Non-pigmented ciliary epithelial cell (primary cell): Measurements from ENCODE around the gene ADGRG1.
"Not testable (repeated sequence)": the region's sequence is repeated elsewhere in the genome, so short reads cannot be mapped to it uniquely, and the experiment has no call there.

ENCODE experiments used
- DNase-seq: peaks from one replicate; pipeline ENCODE4 v3.0.0-alpha.2; 2010; ENCODE audit warnings: low read depth

Gene ADGRG1

DNA sequence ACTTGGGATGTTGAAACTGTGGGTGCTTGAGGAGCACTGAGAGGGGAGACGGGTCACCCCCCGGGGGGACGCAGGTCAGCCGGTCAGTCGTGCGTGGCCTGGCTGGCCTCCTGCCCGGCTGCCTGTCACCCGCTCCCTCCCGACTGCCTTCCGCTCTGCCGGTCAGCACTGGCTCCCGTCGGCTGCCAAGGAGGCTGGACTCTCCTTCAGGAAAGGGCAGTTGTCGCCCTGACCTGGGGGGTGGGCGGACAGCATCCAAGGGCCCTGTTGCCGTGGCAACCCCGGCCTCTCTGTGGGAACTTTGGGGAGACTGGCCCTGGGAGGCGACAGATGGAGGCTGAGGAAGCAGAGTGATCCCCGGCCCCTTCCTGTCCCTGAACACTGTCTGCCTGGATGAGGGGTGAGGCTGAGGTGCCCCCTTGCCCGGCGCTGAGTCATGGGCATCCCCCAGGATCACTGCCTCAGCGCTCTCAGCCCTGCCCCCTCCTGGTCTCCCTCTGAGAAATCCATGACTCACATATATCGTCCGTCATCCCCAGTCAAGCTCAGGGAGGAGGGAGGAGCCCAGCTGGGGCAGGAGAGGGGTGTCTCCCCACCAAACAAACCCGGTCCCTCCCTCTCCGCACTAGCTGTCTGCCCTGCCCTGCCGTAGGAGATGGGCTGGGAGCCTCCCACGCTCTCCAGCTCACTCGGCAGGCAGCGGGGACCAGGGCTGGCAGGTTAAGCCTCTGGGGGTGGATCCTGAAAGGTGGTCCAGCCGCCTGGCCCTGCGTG is at the start of gene ADGRG1:
Gene ADGRG1 (plus strand): TSS at position 623 of the 774 bp plus-strand sequence. CDS start 21,658 bp downstream, outside the sequence.
- peak; percentile 76 for DNase-seq

DNA sequence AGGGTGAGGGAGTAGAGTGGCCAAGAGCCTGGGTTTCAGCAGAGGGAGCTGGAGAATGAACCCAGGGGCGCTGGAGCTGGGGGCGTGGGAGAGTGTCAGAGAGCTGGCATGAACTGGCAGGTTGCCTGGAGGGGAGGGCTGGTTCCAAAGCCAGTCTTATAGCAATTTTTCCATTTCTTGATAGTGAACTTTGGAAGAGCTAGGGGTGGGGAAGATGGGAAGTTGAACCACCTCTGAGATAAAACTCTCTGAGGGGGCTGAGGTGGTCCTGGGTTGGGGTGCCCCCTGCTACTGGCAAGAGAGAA is 49.1 kb upstream of the ADGRG1 start:
- DNase-seq, result no peak

DNA sequence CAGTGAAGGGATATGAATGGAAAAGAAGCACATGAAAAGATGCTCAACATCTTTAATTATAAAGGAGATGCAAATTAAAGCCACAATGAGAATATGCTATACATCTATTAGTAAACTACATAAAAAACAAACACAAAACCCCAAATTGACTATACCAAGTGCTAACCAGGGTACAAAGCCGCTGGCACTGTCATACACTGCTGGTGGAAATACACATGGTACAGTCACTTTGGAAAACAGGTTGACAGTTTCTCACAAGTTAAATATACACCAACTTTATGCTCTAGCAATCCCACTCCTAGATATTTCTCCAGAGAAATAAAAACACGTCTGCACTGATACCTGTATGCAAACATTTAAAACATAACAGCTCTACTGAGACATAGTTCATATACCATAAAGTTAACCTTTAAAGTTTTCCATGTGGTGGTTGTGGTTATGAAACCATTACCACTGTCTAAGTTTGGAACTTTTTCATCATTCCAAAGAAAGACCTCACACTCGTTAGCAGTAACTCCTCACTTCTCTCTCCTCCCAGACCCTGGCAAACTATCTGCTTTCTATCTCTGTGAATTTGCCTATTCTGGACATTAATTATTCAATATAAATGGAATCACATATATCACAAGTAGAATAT is 43.3 kb upstream of the ADGRG1 start:
- no peak for DNase-seq

DNA sequence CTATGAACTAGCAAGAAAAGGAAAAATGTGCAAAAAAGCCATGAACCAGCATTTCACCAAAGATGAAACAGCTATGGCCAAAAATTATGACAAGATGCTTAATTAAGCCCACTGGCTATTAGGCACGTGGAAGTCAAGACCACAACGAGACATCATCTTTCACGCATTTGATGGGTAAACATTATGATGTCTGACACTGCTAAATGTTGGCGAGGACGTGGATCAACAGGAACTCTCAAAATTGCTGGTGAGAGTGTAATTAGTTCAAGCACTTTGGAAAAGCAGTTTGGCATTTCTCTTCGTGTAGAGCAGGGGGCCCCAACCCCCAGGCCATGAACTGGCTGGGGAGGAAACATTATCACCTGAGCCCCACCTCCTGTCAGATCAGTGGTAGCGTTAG is 39.6 kb upstream of the ADGRG1 start:
- no peak for DNase-seq

DNA sequence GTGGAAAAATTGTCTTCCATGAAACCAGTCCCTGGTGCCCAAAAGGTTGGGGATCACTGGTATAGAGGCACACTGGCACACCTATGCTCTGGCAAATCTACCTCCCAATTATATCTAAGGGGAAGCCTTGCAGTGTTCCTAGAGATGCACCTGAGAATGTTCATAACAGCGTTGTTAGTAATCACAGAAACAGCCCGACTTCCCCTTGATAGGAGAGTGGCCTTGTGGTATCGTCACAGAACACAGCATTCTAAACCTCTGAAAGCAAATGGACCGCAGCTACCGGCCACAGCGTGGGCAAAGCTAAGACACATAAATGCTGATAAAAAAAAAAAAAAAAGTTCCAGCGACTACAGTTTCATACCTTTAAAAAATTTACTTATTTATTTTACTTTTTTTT is 39.1 kb upstream of the ADGRG1 start:
- DNase-seq, result no peak

DNA sequence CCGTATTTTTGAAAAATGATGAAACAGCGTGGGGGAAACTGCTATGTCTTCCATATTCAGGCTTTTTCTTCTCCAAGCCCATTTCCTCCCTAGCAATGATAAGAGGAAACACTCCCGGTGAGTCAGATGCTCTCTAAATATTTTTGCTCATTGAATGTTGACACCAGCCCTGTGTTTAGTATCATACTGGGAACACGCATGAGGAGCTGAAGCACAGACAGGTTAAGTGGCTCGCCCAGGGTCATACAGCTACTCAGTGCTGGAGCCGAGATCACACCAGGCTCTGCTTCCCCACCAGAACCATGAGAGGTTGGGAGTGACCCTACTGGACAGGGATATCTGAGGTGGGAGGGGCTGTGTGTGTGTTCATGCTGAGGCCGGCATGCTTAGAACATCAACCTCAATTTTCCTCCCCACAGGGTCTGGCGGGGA is 37.8 kb upstream of the ADGRG1 start:
- peak; percentile 47 for DNase-seq

DNA sequence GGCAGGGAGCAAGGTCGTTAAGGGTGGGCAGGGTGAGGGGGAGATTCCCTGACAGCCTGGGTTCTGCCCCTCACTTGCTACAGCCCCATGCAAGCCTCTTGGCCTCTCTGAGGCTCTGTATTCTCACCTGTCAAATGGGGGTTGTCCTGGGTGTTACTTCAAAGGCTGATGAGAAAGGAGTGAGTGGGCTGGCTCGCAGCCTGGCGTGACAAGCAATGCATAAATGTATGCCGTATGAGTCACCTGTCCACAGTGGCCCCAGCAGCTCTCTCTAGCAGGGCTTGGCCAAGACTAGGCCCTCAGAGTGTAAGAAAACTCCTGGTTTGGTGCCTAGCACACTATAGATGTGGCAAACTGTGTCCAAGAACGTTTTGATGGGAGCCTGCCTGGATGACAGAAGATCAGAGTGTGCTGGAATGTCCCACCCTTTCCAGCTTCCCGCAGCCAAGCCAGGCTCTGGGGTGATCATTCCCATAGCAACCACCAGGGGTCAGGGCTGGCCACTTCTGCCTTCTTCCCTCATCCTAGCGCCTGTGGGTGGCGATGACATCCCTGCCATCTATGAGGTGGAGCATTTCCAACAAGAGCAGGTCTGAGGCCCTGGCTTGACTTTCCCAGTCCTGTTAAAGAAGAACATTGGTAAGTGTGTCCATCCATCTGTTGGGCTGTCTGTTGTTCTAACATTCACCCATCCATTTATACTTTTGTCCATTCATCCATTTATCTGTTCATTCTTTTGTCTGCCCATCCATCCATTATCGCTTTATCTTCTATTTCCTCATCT is 37.2 kb upstream of the ADGRG1 start:
- peak; percentile 48 for DNase-seq

DNA sequence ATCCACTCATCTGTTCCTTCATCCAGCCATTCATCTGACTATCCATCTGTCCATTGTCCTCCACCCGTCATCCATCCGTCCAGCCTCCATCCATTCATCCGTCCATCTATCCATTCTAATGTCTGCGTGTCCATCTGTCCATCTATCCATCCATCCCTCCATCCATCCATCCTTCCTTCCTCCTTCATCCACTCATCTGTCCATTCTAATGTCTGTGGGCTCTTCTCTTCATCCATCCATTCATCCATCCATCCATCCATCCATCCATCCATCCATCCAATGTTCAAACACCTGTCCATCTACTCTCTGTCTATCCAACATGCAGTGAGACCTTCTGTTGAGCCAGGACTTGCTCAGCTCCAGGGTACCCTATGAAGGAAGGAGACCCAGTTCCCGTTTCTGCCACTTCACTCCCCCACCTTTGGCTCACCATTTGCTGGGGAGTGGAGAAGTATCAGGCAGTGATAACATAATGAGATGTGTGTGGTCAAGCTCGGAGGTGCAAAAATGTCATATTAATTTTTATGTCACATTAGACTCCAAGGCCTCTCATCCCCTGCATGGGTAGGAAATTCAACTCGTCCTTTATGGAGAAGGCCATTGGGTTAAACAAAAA is 36.5 kb upstream of the ADGRG1 start:
- DNase-seq, result no peak

DNA sequence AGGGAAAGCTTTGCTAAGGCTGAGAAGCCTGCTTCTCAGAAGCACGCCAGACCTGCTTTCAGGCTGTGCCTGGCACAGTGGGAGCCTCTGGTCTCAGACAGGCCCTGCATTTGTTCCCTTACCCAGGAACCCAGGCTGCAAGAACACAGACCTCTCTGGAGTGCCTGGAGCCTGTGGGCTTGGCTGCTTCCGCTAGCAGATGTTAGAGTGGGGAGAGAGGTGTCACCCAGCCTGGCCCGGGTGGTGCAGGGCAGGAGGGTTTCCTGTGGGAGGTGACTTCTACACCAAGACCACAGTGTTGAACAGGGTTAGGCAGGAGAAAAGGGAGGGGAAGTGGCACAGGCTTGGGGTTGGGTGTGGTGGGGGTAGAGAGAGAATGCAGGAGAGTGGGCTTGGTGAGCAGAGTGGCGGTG is 35.8 kb upstream of the ADGRG1 start:
- no peak for DNase-seq

DNA sequence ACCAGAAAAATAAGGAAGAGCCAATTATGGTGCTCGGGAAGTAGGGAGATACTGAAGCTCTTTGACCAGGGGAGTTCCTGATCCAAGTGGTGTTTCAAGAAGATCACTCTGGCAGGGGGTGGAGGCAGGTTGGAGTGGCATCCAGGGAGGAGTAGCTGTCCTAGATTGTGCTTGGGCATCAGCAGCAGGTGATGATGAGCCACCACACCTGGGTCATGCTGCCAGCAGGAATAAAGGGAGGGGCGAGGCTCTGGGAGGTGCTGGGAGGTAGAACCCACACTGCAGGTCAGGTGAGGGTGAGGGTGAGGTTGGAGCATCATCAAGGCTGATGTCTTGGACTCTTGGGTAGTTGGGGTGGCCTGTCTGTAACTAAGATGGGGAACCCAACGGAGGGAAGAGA is 35.4 kb upstream of the ADGRG1 start:
- no peak for DNase-seq

DNA sequence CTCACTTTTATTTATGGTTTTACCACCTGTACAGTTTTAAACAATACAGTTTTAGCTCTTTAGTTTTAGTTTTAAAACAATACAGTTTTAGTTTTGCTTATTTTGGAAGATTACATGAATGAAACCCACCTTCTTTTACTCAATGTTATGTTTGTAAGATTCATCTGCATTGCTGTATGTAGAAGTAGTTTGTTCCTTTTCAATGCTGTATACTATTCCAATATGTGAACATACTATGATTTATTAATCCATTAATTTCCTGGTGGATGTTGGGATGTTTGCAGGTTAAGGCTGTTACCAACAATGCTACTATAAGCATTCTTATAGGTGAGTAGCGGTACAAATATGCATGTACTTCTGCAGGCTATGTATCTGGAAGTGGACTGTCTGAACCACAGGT is 34.4 kb upstream of the ADGRG1 start:
- no peak for DNase-seq

DNA sequence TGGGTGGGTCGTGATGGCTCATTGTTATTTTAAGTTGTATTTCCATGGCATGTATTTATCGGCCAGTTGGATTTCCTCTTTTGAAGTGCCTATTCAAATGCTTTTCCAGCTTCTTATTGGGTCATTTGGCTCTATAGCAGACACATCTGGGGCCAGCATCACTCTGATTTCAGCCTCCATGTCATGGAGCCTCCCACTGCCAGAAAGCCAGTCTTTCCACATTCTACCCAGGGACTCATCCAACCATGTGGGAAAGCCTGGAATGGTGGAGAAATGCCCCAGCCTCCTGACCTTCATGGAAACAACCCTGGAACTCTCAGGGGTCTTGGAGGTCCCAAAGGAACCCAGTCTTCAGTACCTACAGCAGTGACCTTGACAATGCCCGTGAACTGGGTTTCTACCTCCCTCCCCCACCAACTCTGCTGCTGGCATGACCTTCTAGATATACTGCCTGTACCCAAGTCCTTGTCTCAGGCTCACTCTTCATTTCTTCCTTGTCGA is 33.8 kb upstream of the ADGRG1 start:
- no peak for DNase-seq

DNA sequence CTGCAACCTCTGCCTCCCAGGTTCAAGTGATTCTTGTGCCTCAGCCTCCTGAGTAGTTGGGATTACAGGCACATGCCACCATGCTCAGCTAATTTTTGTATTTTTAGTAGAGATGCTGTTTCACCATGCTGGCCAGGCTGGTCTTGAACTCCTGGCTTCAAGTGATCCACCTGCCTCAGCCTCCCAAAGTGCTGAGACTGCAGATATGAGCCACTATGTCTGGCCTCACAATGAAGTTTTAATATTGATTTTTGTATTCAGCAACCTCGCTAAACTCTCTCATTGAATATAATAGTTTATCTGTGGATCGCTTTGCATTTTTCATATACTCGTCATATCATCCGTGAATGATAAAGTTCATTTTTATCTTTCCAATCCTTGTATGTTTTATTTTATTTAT is 32.2 kb upstream of the ADGRG1 start:
- not testable (repeated sequence) for DNase-seq

DNA sequence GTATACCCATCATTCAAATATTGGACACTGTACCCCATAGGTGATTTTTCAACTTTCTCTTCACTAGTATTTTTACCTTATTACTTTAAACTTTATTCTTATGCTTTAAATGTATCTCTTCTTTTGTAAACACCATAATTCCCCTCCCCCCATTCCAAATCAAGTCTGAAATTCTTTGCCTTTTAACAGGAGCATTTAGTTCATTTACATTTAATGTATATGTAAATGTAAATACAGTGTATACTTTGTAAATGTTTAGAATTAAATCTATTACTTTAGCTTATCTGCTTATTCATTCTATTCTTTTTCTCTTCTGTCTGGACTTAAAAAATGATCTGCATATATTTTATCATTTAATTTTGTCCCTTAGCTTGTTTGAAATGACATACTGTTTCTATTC is 30.0 kb upstream of the ADGRG1 start:
- no peak for DNase-seq

DNA sequence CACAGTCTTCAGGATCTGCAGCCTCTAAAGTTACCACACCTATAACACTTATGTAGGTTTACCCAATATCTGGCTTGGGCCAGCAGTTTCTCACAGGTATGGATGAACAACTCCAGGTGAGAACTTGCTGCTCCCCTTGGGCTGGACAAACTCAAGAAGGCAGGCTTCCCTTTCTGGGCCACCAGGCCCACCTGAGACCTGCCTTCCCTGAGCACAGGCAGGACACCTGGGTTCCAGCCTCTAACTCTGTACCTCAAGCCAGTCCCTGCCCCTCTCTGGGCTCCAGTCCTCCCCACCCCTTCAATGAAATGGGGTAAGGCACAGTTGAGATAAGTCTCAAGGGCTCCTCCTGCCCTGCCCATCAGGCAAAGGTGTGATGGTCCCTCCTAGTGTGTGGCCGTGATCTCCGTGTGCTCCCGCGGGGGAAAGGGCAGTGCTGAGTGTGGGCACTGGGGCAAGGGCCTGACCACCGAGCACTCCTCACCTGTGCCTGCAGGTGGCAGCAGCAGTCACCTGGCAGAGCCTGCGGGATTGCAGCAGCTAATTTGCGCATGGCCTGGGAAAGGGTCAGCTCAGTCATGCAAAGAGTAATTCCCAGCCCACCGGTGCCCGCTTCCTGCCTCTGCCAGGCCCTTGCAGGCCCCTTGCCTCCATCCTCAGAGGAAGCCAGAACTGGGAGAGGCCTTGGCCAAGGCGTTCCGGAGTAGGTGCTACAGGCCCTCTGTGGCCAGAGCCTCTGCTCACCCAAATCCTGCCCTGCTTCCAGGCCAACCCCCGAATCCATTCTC is 28.2 kb upstream of the ADGRG1 start:
- no peak for DNase-seq

DNA sequence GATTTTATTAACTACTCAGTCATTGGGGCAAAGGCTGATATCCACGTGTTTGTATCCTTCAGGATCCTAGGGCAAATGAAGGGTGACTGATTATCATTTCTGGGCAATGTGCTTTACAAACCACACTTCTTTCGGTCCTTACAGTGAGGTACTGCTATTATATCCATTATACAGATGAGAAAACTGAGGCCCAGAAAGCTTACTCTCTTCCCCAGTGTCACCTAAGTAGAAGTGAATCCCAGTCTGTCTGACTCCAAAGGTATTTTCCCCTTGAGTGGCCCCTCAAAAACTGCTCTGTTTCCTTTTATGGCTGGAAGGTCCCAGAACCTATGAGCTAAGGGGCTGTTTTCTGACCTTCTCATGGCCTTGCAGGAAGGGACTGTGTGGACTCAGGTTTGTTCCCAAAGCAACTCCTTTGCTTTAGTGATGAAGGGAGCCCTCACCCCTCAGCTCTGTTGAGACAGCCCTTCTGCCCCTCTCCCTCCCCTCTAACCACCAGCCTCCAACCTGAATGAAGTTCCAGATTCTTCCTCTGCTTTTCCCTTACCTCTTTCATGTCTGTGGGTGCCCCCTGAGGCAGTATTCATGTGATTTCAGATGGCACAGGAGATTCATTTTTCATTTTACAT is 27.4 kb upstream of the ADGRG1 start:
- no peak for DNase-seq

DNA sequence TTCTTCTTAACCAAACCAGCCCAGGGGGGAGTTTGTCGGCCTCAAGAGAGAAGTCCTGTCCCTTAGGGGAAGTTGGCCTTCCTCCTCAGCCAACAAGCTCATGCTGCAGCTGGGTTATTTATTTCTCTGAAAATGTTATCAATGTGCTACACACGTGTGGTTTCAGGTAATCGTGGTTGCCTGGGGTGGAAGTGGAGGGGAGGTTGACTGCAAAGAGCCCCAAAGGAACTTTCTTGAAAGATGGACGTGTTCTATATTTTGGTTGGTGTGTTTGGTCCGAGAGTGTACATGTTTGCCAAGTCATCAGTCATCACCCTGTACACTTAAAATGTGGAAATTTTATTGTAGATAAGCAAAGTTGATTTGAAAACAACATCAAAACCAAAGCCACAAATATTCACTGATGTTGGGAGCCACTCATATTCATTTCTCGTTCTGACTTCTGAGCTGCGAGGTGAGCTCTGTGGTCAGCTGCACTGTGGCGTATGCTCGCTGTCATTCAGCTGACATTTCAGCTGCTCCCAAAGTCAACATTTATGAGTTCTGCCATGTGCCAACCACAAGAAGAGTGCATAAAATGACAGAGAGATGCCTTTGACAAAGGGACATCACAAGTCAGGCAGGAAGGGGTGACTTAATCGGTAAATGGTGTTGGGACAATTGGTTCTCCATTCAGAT is 26.5 kb upstream of the ADGRG1 start:
- DNase-seq, result no peak

DNA sequence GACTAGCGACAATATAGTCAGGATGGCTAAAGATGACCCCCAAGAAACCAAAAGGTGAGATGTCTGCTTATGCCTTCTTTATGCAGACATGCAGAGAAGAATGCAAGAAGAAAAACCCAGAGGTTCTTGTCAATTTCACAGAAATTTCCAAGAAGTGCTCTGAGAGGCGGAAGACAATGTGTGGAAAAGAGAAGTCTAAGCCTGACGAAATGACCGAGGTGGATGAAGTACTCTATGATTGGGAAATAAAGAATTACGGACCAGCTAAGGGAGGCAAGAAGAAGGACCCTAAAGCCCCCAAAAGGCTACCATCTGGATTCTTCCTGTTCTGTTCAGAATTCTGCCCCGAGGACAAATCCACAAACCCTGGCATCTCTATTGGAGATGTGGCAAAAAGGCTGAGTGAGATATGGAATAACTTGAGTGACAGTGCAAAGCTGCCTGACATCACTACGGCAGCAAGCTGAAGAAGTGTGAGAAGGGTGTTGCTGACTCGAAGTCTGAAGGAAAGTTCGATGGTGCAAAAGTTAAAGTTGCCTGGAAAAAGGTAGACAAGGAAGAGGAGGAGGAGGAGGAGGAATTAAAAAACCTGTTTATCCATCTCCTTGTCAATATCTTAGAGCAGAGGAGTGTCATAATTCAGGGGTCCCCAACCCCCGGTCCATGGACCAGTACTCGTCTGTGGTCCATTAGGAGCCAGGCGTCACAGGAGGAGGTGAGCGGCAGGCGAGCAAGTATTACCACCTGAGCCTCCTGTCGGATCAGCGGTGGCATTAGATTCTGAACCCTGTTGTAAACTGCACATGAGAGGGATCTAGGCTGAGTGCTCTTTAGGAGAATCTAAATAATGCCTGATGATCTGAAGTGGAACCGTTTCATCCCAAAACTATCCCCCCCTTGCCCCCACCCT is 25.1 kb upstream of the ADGRG1 start:
- DNase-seq, result no peak

DNA sequence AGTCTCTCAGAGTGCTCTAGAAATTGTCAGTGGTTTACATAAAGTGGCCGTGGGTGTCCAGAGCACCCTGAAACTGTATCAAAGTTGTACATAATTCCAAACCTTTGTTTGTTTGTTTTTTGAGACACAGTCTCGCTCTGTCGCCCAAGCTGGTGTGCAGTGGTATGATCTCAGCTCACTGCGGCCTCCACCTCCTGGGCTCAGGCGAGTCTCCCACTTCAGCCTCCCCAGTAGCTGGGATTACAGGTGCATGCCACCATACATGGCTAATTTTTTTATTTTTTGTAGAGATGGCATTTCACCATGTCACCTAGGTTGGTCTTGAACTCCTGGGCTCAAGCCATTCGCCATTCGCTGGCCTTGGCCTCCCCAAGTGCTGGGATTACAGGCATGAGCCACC is 24.3 kb upstream of the ADGRG1 start:
- DNase-seq, result no peak
